GM21360 (cell line): Measurements from ENCODE around the gene PPP4R3A.
"Not testable (repeated sequence)": the region's sequence is repeated elsewhere in the genome, so short reads cannot be mapped to it uniquely, and the experiment has no call there.

Experiments used
- ATAC-seq: cut with Tn5 transposase; IDR thresholded peaks from one replicate; pipeline ENCODE4 v1.9.1; 2021; ENCODE audit warnings: mild to moderate bottlenecking, moderate library complexity; ENCODE audit not compliant: unreplicated experiment

Gene PPP4R3A

GRCh38 chr14:91410771-91411536, 99.2 kb downstream of the PPP4R3A start:
- no peak for ATAC-seq

- no peak for ATAC-seq
Measured at GRCh38 chr14:91409928-91410718, 100.0 kb downstream of the PPP4R3A start.

GRCh38 chr14:91409240-91409639, 100.9 kb downstream of the PPP4R3A start:
- not testable (repeated sequence) for ATAC-seq
